MM.1S (cell line): ENCODE results near the gene PLPP3.

ENCODE experiments used
- EZH2 ChIP-seq: fragments of 300-600 bp; sonication (generic); optimal IDR thresholded peaks from 2 replicates; pipeline ENCODE3; 2017; ENCODE audit warnings: low read depth, mild to moderate bottlenecking, antibody characterized with exemption, low read length, mixed read lengths
- EZH2phosphoT487 ChIP-seq: fragments of 300-600 bp; sonication (generic); IDR thresholded peaks from 2 replicates; pipeline ENCODE4 v1.6.1; 2018; ENCODE audit warnings: antibody characterized with exemption, low read length
- TF ChIP-seq, protein P1 (sequence below): fragments of 300-600 bp; sonication (generic); IDR thresholded peaks from 2 replicates; pipeline ENCODE4 v1.5.1; 2016; ENCODE audit warnings: antibody characterized with exemption, low read length, mixed read lengths

DNA sequence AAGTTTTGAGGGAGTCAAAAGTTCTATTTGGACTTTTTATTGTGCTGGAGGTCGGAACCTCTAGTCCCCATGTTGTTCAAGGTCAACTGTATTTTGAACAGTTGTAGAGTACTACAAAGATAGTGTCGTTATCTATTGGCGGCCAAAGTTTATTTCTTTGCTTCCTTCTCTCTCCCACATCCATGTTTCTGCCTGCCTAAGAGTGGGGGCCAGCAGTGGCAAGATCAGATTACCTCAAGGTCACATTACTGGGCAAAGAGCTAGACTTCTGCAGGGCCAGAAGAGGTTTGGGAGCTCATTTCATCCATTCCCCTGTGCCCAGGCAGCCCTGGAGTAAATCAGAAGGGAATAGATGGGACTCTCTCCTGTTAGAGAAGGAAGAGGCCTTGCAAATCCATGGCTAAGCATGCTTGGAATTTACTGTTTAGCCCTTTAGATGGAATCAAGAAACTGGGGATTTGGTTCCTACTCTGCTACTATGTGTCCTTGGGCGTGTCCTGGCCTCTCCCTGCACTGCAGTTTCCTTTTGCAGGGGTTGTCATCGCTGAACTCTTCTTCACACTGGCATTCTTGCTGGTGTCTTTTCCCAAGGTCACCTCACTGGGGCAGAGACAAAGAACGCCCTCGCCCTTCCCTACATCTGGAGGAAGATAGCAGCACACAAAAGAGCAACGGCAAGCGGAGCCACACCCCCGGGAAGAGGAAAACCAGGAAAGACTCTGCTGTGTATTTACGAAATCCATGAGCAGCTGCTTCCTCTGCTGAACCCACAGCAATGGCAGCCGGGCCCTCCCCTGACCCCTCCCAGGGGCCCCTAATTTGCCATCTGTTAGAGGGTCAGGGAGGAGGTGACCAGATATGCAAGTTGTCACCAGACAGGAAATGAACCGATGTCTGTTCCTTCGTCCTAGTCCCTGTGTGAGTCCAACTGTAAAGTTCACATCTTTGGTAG lies 73.3 kb downstream of the PLPP3 start:
- TF ChIP-seq, protein P1, sequence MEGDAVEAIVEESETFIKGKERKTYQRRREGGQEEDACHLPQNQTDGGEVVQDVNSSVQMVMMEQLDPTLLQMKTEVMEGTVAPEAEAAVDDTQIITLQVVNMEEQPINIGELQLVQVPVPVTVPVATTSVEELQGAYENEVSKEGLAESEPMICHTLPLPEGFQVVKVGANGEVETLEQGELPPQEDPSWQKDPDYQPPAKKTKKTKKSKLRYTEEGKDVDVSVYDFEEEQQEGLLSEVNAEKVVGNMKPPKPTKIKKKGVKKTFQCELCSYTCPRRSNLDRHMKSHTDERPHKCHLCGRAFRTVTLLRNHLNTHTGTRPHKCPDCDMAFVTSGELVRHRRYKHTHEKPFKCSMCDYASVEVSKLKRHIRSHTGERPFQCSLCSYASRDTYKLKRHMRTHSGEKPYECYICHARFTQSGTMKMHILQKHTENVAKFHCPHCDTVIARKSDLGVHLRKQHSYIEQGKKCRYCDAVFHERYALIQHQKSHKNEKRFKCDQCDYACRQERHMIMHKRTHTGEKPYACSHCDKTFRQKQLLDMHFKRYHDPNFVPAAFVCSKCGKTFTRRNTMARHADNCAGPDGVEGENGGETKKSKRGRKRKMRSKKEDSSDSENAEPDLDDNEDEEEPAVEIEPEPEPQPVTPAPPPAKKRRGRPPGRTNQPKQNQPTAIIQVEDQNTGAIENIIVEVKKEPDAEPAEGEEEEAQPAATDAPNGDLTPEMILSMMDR = no peak
- TF ChIP-seq EZH2 (no peak), EZH2phosphoT487 (no peak)
